Liver (tissue), 3 donors: ENCODE measurements around the gene STPG1.

Source experiments
- CTCF ChIP-seq: fragments of 150-350 bp; IDR thresholded peaks from 2 replicates; pipeline ENCODE4 v1.5.1; 2017; ENCODE audit warnings: improper control_type of control experiment, low read depth, low read length; ENCODE audit not compliant: missing input control
- GABPA ChIP-seq, 2 donors: IDR thresholded peaks in 1 of 2; conservative IDR thresholded peaks in 1 of 2; 2 replicates each; pipeline ENCODE4 v1.6.1; 2016; ENCODE audit warnings: antibody characterized with exemption in 2 of 2, mild to moderate bottlenecking in 1 of 2, moderate library complexity in 1 of 2
- HNF4A ChIP-seq, 2 donors: conservative IDR thresholded peaks; 2 replicates each; pipeline ENCODE4 v1.6.1; 2016; ENCODE audit warnings: antibody characterized with exemption in 2 of 2, mild to moderate bottlenecking in 2 of 2
- HNF4G ChIP-seq: IDR thresholded peaks from 2 replicates; pipeline ENCODE4 v1.6.1; 2016; ENCODE audit warnings: antibody characterized with exemption
- MAX ChIP-seq: IDR thresholded peaks from 2 replicates; pipeline ENCODE4 v1.6.1; 2016; ENCODE audit warnings: antibody characterized with exemption
- SP1 ChIP-seq: IDR thresholded peaks from 2 replicates; pipeline ENCODE4 v1.6.1; 2018; ENCODE audit warnings: antibody characterized with exemption, mild to moderate bottlenecking
- TAF1 ChIP-seq: conservative IDR thresholded peaks from 2 replicates; pipeline ENCODE4 v1.6.1; 2016; ENCODE audit warnings: antibody characterized with exemption, mild to moderate bottlenecking
- donor health status: healthy.
- donor health status: healthy.

- no peak for TF ChIP-seq CTCF
- TF ChIP-seq SP1: no peak
- TF ChIP-seq MAX: no peak
- no peak for TF ChIP-seq GABPA (IDR thresholded peaks at IDR 0.05 in 1 of 2, conservative IDR thresholded peaks at IDR 0.05 in 1 of 2)
- TF ChIP-seq HNF4A (conservative IDR thresholded peaks at IDR 0.05): no peak
- TF ChIP-seq HNF4G: no peak
- TF ChIP-seq TAF1: no peak
These were observed 44.4 kb downstream of the STPG1 start for GRCh38 chr1:24369199-24369598.
